Activated naive CD8-positive, alpha-beta T cell (primary cell): ENCODE results near the gene GGPS1.
"Not testable (repeated sequence)": the region's sequence is repeated elsewhere in the genome, so short reads cannot be mapped to it uniquely, and the experiment has no call there.

Experiments used
- H3K27ac Mint-ChIP-seq: one replicate; pipeline ENCODE4 v1.8.0; 2021; ENCODE audit warnings: mixed read lengths
- H3K27me3 Mint-ChIP-seq: one replicate; pipeline ENCODE4 v1.8.0; 2021; ENCODE audit warnings: mixed read lengths
- H3K36me3 Mint-ChIP-seq: one replicate; pipeline ENCODE4 v1.8.0; 2021; ENCODE audit warnings: mixed read lengths
- H3K4me1 Mint-ChIP-seq: one replicate; pipeline ENCODE4 v1.8.0; 2021; ENCODE audit warnings: low read depth, mixed read lengths
- H3K4me3 Mint-ChIP-seq: one replicate; pipeline ENCODE4 v1.8.0; 2021; ENCODE audit warnings: mild to moderate bottlenecking, mixed read lengths
- H3K9me3 Mint-ChIP-seq: one replicate; pipeline ENCODE4 v1.8.0; 2021; ENCODE audit warnings: low read depth, mixed read lengths

Gene GGPS1

GRCh38 chr1:235328271-235329138 is at the start of gene GGPS1:
Gene GGPS1, plus strand, starts transcription at chr1:235328570. Its CDS starts 6,695 bp downstream, at chr1:235335265.
- peaks cover 31% of the 10 kb centered on the region for H3K4me1 Mint-ChIP-seq
- no peaks in the 10 kb centered on the region for H3K27me3 Mint-ChIP-seq
- H3K36me3 Mint-ChIP-seq, result peaks cover 3% of the 10 kb centered on the region
- H3K4me3 Mint-ChIP-seq, result no peak within 1 kb of the TSS
- no peaks in the 10 kb centered on the region for H3K9me3 Mint-ChIP-seq
- H3K27ac Mint-ChIP-seq, result peak within 1 kb of the TSS; percentile 86

- no peaks in the 10 kb centered on the region for H3K9me3 Mint-ChIP-seq
- peaks cover 63% of the 10 kb centered on the region for H3K4me1 Mint-ChIP-seq
- H3K27me3 Mint-ChIP-seq, result no peaks in the 10 kb centered on the region
- peaks cover 6% of the 10 kb centered on the region for H3K36me3 Mint-ChIP-seq
- H3K4me3 Mint-ChIP-seq, result no peak overlapping the region
- H3K27ac Mint-ChIP-seq, result no peak overlapping the region
Measured at GRCh38 chr1:235278915-235279292, 49.5 kb upstream of the GGPS1 start.

GRCh38 chr1:235279694-235280093 is 48.7 kb upstream of the GGPS1 start:
- H3K4me1 Mint-ChIP-seq, result peaks cover 69% of the 10 kb centered on the region
- H3K27me3 Mint-ChIP-seq, result no peaks in the 10 kb centered on the region
- H3K36me3 Mint-ChIP-seq, result peaks cover 6% of the 10 kb centered on the region
- peak overlapping the region; percentile 42 for H3K27ac Mint-ChIP-seq
- H3K9me3 Mint-ChIP-seq, result no peaks in the 10 kb centered on the region
- peak overlapping the region; percentile 46 for H3K4me3 Mint-ChIP-seq

- H3K36me3 Mint-ChIP-seq, result peaks cover 6% of the 10 kb centered on the region
- H3K9me3 Mint-ChIP-seq, result no peaks in the 10 kb centered on the region
- no peaks in the 10 kb centered on the region for H3K27me3 Mint-ChIP-seq
- H3K27ac Mint-ChIP-seq, result peak overlapping the region; percentile 16
- H3K4me3 Mint-ChIP-seq, result no peak overlapping the region
- H3K4me1 Mint-ChIP-seq, result peaks cover 67% of the 10 kb centered on the region
Measured at GRCh38 chr1:235280467-235280866, 47.9 kb upstream of the GGPS1 start.

GRCh38 chr1:235283636-235284035 is 44.7 kb upstream of the GGPS1 start:
- not testable (repeated sequence) for H3K4me3 Mint-ChIP-seq, H3K36me3 Mint-ChIP-seq
- peaks cover 75% of the 10 kb centered on the region for H3K4me1 Mint-ChIP-seq

GRCh38 chr1:235284231-235284769 is 44.1 kb upstream of the GGPS1 start:
- Mint-ChIP-seq H3K27ac (no peak overlapping the region), H3K9me3 (no peaks in the 10 kb centered on the region), H3K4me1 (peaks cover 76% of the 10 kb centered on the region), H3K27me3 (no peaks in the 10 kb centered on the region), H3K36me3 (peaks cover 2% of the 10 kb centered on the region), H3K4me3 (no peak overlapping the region)

More at GRCh38 chr1:235283636-235284035, 44.7 kb upstream of the GGPS1 start:
- H3K27me3 Mint-ChIP-seq, H3K9me3 Mint-ChIP-seq, H3K27ac Mint-ChIP-seq: not testable (repeated sequence)

- Mint-ChIP-seq H3K4me1 (peaks cover 75% of the 10 kb centered on the region), H3K4me3 (peak overlapping the region; percentile 2)
Measured at GRCh38 chr1:235286667-235287066, 41.7 kb upstream of the GGPS1 start.

GRCh38 chr1:235287208-235287882 is 41.0 kb upstream of the GGPS1 start:
- Mint-ChIP-seq H3K36me3 (no peaks in the 10 kb centered on the region), H3K9me3 (no peaks in the 10 kb centered on the region), H3K4me1 (peaks cover 73% of the 10 kb centered on the region), H3K27me3 (no peaks in the 10 kb centered on the region), H3K4me3 (peak overlapping the region; percentile 1), H3K27ac (peak overlapping the region; percentile 31)

More at GRCh38 chr1:235286667-235287066, 41.7 kb upstream of the GGPS1 start:
- no peaks in the 10 kb centered on the region for H3K27me3 Mint-ChIP-seq
- H3K9me3 Mint-ChIP-seq, result no peaks in the 10 kb centered on the region
- H3K27ac Mint-ChIP-seq, result peak overlapping the region; percentile 31
- no peaks in the 10 kb centered on the region for H3K36me3 Mint-ChIP-seq

- Mint-ChIP-seq H3K36me3 (no peaks in the 10 kb centered on the region), H3K27me3 (no peaks in the 10 kb centered on the region), H3K27ac (peak overlapping the region; percentile 28), H3K9me3 (no peaks in the 10 kb centered on the region), H3K4me1 (peaks cover 75% of the 10 kb centered on the region), H3K4me3 (no peak overlapping the region)
Measured at GRCh38 chr1:235289859-235290739, 38.3 kb upstream of the GGPS1 start.

- no peak overlapping the region for H3K4me3 Mint-ChIP-seq
- H3K9me3 Mint-ChIP-seq, result no peaks in the 10 kb centered on the region
- H3K27me3 Mint-ChIP-seq, result no peaks in the 10 kb centered on the region
- no peak overlapping the region for H3K27ac Mint-ChIP-seq
- H3K4me1 Mint-ChIP-seq, result peaks cover 71% of the 10 kb centered on the region
- no peaks in the 10 kb centered on the region for H3K36me3 Mint-ChIP-seq
Measured at GRCh38 chr1:235290740-235291502, 37.4 kb upstream of the GGPS1 start.

- Mint-ChIP-seq H3K9me3 (no peaks in the 10 kb centered on the region), H3K4me3 (no peak overlapping the region), H3K27me3 (no peaks in the 10 kb centered on the region), H3K27ac (peak overlapping the region; percentile 8), H3K4me1 (peaks cover 65% of the 10 kb centered on the region), H3K36me3 (no peaks in the 10 kb centered on the region)
Measured at GRCh38 chr1:235291599-235292091, 36.7 kb upstream of the GGPS1 start.

- no peaks in the 10 kb centered on the region for H3K27me3 Mint-ChIP-seq
- peak overlapping the region; percentile 74 for H3K27ac Mint-ChIP-seq
- H3K36me3 Mint-ChIP-seq, result no peaks in the 10 kb centered on the region
- H3K4me3 Mint-ChIP-seq, result no peak overlapping the region
- H3K4me1 Mint-ChIP-seq, result peaks cover 63% of the 10 kb centered on the region
- peaks cover 4% of the 10 kb centered on the region for H3K9me3 Mint-ChIP-seq
Measured at GRCh38 chr1:235292790-235293189, 35.6 kb upstream of the GGPS1 start.

GRCh38 chr1:235293322-235293942 is 34.9 kb upstream of the GGPS1 start:
- Mint-ChIP-seq H3K4me1 (peaks cover 62% of the 10 kb centered on the region), H3K9me3 (peaks cover 4% of the 10 kb centered on the region), H3K27ac (no peak overlapping the region), H3K27me3 (no peaks in the 10 kb centered on the region), H3K4me3 (peak overlapping the region; percentile 21), H3K36me3 (no peaks in the 10 kb centered on the region)
